ENCODE results near the gene USP22.

The USP22 gene

DNA sequence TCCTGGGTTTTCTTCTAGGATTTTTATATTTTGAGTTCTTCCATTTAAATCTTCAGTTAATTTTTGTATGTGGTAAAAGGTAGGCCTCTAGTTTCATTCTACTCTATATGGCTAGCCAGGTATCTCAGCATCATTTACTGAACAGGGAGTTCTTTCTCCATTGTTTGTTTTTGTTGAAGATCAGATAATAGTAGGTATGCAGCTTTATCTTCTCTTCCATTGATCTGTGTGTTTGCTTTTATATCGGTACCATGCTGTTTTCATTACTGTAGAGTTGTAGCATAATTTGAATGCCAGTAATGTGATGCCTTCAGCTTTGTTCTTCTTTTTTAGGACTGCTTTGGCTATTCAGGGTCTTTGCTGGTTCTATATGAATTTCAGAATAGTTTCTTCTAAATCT, 77.3 kb downstream of the USP22 start:
- TF ChIP-seq, protein P1, sequence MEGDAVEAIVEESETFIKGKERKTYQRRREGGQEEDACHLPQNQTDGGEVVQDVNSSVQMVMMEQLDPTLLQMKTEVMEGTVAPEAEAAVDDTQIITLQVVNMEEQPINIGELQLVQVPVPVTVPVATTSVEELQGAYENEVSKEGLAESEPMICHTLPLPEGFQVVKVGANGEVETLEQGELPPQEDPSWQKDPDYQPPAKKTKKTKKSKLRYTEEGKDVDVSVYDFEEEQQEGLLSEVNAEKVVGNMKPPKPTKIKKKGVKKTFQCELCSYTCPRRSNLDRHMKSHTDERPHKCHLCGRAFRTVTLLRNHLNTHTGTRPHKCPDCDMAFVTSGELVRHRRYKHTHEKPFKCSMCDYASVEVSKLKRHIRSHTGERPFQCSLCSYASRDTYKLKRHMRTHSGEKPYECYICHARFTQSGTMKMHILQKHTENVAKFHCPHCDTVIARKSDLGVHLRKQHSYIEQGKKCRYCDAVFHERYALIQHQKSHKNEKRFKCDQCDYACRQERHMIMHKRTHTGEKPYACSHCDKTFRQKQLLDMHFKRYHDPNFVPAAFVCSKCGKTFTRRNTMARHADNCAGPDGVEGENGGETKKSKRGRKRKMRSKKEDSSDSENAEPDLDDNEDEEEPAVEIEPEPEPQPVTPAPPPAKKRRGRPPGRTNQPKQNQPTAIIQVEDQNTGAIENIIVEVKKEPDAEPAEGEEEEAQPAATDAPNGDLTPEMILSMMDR (conservative IDR thresholded peaks at IDR 0.05) = no peak
- no peak for TF ChIP-seq ZFX (IDR thresholded peaks at IDR 0.05)
- H3K27ac ChIP-seq = no peak overlapping the region

DNA sequence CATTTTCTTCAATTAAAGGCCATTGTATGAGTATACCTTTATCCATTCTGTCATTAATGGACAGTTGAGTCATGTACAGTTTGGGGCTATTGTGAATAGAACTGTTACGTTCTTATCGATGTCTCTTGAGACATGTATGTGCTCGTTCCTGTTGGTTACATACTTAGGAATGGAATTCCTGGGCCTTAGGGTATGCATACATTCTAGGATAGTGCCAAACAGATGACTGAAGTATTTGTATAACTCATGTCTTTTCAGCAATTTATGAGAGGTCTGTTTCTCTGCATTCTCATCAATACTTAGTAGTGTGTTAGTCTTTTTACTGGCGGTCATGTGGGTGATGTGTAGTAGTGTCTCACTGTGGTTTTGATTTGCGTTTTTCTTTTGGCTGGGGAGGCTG, 81.2 kb downstream of the USP22 start:
- H3K27ac ChIP-seq = no peak overlapping the region
- TF ChIP-seq, protein P1 (conservative IDR thresholded peaks at IDR 0.05) = no peak
- no peak for TF ChIP-seq ZFX (IDR thresholded peaks at IDR 0.05)

DNA sequence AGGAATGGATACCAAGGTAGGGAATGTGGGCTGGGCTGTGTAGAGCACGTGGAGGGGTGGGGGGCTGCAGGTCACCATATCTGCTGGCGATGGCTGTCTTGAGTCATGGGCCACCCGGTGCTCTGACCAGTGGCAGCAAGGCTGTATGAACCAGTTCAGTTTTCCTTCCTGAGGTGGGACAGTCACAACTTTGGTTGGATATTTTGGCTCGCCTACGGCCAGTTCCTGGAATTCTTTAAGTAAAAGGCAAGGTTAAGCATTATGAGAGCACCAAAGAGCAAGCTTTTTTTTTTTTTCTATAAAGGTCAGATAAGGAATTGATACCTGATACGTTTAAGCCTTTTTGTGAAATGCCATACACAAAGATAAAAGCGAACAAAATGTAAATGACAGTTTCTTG, 81.9 kb downstream of the USP22 start:
- TF ChIP-seq, protein P1 (conservative IDR thresholded peaks at IDR 0.05) = no peak
- TF ChIP-seq ZFX (IDR thresholded peaks at IDR 0.05) = no peak

DNA sequence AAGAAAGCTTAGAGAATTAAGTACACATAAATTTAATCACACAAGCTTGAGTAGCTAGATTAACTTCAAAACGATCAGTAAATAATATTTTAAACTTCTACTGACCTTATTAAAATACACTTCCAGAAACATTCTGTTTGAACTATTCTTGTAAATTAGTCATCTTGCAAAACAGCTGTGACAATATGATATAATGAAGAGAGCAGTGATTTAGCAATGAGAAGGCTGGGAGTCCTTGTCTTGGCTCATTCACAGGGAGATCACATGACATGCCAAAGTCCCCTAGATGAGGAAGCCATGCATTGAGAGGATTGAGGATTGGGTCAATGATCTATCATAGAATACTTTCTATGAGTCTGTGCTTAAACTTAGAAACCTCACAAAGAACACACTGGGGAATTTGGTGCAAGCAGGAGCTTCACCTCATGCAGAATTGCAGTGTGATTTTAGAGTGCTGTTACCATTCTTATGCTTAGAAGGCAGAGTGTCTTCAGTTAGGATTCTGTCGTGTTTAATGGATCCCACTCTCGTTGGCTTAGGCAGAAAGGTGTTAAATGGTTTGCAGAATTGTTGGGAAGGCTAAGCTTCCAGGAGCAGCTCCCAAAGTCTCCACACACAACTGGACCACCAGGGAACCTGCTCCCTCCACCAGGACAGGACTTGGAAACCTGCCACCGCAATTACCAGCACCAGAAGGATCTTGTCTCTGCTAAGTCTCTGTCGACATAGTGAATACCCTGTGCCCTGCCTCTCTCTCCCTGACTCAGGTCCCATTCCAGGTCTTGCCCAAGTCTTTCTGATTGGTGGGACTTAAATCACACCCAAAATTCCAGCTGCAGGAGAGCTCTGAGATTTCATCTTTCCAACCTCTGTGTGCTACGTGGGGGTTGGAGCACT, 87.1 kb downstream of the USP22 start:
- TF ChIP-seq, protein P1 (conservative IDR thresholded peaks at IDR 0.05) = no peak
- no peak for TF ChIP-seq ZFX (IDR thresholded peaks at IDR 0.05)
- H3K27ac ChIP-seq = peak overlapping the region; percentile 62

More for the DNA sequence above, 81.9 kb downstream of the USP22 start:
- no peak overlapping the region for H3K27ac ChIP-seq

DNA sequence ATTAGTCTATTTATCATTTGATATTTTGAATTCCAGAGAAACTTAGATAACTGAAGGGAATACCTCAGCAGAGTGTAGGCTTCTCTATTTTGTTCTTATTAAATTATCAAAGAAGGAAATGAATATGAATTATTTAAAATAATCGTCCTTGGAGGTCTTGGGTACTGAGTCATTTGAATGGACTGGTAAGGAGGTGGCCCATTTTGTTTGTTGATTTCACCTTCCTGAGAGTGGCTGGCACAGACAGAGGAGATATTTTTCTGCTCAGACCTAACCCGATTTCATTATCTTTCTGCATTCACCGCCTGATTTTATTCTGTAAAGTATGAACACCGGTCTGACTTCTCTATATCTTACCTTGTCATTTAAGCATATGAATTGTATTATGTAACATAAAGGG, 88.0 kb downstream of the USP22 start:
- no peak for TF ChIP-seq ZFX (IDR thresholded peaks at IDR 0.05)
- TF ChIP-seq, protein P1 (conservative IDR thresholded peaks at IDR 0.05) = no peak
- H3K27ac ChIP-seq = no peak overlapping the region

DNA sequence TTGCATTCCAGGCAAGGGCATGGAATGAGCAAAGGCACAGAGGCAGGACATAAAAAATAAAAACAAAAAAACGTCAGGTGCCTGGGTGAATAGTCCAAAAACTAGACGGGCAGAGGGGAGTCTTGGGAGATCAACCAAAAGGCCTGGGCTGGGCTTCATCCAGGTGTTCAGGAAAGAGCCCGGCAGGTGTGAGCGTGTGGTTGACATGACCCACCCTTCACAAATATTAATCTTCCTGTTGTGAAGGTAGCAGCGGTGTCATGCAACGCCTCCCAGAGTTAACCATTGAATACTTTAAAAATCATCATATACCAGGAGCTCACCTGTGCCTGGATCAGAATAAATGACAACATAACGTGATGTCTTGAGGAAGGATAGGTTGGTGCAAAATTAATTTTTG, 90.6 kb downstream of the USP22 start:
- no peak overlapping the region for H3K27ac ChIP-seq
- TF ChIP-seq ZFX (IDR thresholded peaks at IDR 0.05) = no peak
- TF ChIP-seq, protein P1 (conservative IDR thresholded peaks at IDR 0.05) = no peak

All from C4-2B (cell line).